IPS-NIHi7 (cell line): Measurements from ENCODE around the gene PDE2A.

ENCODE experiments used
- DNase-seq: peaks from one replicate; pipeline ENCODE4 v3.0.0; 2012; ENCODE audit warnings: mixed read lengths; ENCODE audit errors: extremely low spot score

Gene PDE2A

GRCh38 chr11:72589802-72590761 lies 84.1 kb downstream of the PDE2A start:
- DNase-seq = peak; percentile 88

- no peak for DNase-seq
Measured at GRCh38 chr11:72588421-72589410, 85.5 kb downstream of the PDE2A start.

- no peak for DNase-seq
Measured at GRCh38 chr11:72587696-72588095, 86.5 kb downstream of the PDE2A start.

- DNase-seq = no peak
Measured at GRCh38 chr11:72586321-72587090, 87.7 kb downstream of the PDE2A start.

- peak; percentile 89 for DNase-seq
Measured at GRCh38 chr11:72585762-72586311, 88.4 kb downstream of the PDE2A start.

- no peak for DNase-seq
Measured at GRCh38 chr11:72584939-72585597, 89.2 kb downstream of the PDE2A start.

- DNase-seq = peak; percentile 84
Measured at GRCh38 chr11:72584293-72584938, 89.8 kb downstream of the PDE2A start.

- DNase-seq = no peak
Measured at GRCh38 chr11:72583616-72584292, 90.5 kb downstream of the PDE2A start.

GRCh38 chr11:72583177-72583553 lies 91.1 kb downstream of the PDE2A start:
- DNase-seq = no peak

GRCh38 chr11:72582206-72583176 lies 91.7 kb downstream of the PDE2A start:
- no peak for DNase-seq

GRCh38 chr11:72581067-72581466 lies 93.2 kb downstream of the PDE2A start:
- DNase-seq = no peak

GRCh38 chr11:72580642-72580950 lies 93.6 kb downstream of the PDE2A start:
- no peak for DNase-seq

- DNase-seq = no peak
Measured at GRCh38 chr11:72579816-72580641, 94.2 kb downstream of the PDE2A start.

GRCh38 chr11:72578991-72579815 lies 95.0 kb downstream of the PDE2A start:
- DNase-seq = no peak

- no peak for DNase-seq
Measured at GRCh38 chr11:72578566-72578965, 95.7 kb downstream of the PDE2A start.

GRCh38 chr11:72578051-72578450 lies 96.2 kb downstream of the PDE2A start:
- no peak for DNase-seq

- no peak for DNase-seq
Measured at GRCh38 chr11:72577271-72577721, 96.9 kb downstream of the PDE2A start.
